Hematopoietic multipotent progenitor cell treated with erythropoietin and hydrocortisone succinate and interleukin-3 and kit ligand, for 15 days (in vitro differentiated cells): ENCODE data around the gene TCEAL4.
"Not testable (repeated sequence)": the region's sequence is repeated elsewhere in the genome, so short reads cannot be mapped to it uniquely, and the experiment has no call there.

Experiments
- DNase-seq: peaks from one replicate; pipeline ENCODE4 v3.0.0-alpha.2; 2015; ENCODE audit warnings: low spot score

The TCEAL4 gene

GRCh38 chrX:103592295-103592694 is 7.0 kb downstream of the TCEAL4 start:
- not testable (repeated sequence) for DNase-seq

GRCh38 chrX:103595202-103595601 is 9.9 kb downstream of the TCEAL4 start:
- not testable (repeated sequence) for DNase-seq

- no peak for DNase-seq
These were observed 22.3 kb downstream of the TCEAL4 start, which contains the start of gene TCEAL3 for GRCh38 chrX:103607364-103608305. Gene TCEAL3, plus strand, starts transcription at chrX:103607963. Its CDS starts 1,102 bp downstream, at chrX:103609065.

- DNase-seq: no peak
These were observed 23.1 kb downstream of the TCEAL4 start for GRCh38 chrX:103608306-103608963.

GRCh38 chrX:103610282-103610681 is 25.0 kb downstream of the TCEAL4 start:
- DNase-seq: no peak

- no peak for DNase-seq
These were observed 28.1 kb downstream of the TCEAL4 start for GRCh38 chrX:103613362-103613890.

- DNase-seq: no peak
These were observed 29.7 kb downstream of the TCEAL4 start for GRCh38 chrX:103614999-103615398.

- DNase-seq: no peak
These were observed 30.6 kb downstream of the TCEAL4 start for GRCh38 chrX:103615781-103616371.

GRCh38 chrX:103616676-103617186 is 31.4 kb downstream of the TCEAL4 start:
- no peak for DNase-seq

- DNase-seq: no peak
These were observed 38.8 kb downstream of the TCEAL4 start for GRCh38 chrX:103624111-103624510.

- no peak for DNase-seq
These were observed 41.5 kb downstream of the TCEAL4 start for GRCh38 chrX:103626855-103627254.

- DNase-seq: peak; percentile 21
These were observed 43.3 kb downstream of the TCEAL4 start, which contains the start of gene TCEAL1 for GRCh38 chrX:103628386-103629317. Gene TCEAL1, plus strand, starts transcription at chrX:103628975. Its CDS starts 942 bp downstream, at chrX:103629917.

- peak; percentile 2 for DNase-seq
These were observed 44.2 kb downstream of the TCEAL4 start for GRCh38 chrX:103629318-103630170.

- DNase-seq: no peak
These were observed 44.8 kb downstream of the TCEAL4 start for GRCh38 chrX:103630171-103630511.

GRCh38 chrX:103631145-103631544 is 45.8 kb downstream of the TCEAL4 start:
- DNase-seq: no peak

- DNase-seq: no peak
These were observed 50.1 kb downstream of the TCEAL4 start for GRCh38 chrX:103635436-103635835.
